SHP77 treated with DMSO at 0.1 percent for 48 hours (cell line): Measurements from ENCODE around the gene C17orf78.
"Not testable (repeated sequence)": the region's sequence is repeated elsewhere in the genome, so short reads cannot be mapped to it uniquely, and the experiment has no call there.

ENCODE experiments used
- DNase-seq: peaks from one replicate; lab custom pipeline; 2025; lab: John Stamatoyannopoulos, UW

The C17orf78 gene

DNA sequence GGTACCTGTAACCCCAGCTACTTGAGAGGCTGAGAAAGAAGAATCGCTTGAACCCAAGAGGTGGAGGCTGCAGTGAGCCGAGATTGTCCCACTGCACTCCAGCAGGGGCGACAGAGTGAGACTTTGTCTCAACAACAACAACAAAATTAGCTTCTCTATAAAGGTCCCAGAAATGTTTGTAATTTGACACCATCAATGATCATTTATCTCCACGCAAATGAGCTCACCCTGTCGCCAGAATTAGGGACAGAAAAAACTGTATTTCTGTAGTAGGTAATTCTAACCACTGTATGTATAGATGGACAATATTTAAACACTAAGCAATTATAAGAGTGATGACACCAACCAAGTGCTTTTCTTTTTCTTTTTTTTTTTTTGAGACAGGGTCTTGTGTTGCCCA lies 10.7 kb downstream of the C17orf78 start:
- DNase-seq, result no peak

DNA sequence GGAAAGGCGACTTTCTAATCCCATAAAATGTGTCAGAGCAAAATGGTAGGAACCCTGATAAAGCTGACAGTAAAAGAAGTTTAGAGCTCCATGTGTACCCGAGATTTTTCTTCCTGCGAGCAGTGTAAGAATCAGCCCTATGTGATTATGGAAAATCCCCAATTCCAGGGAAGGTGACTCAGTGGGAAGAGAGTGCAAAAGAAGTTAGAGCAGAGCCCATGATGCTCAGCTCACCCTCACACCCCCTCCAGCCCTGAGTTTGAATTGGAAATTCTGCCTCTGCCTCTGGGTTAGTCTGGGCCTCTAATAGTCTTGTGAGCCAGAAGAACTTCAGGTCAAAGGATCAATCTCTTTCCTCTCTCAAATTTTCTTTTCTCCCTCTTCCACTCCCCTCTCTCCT lies 12.5 kb downstream of the C17orf78 start:
- DNase-seq, result no peak

DNA sequence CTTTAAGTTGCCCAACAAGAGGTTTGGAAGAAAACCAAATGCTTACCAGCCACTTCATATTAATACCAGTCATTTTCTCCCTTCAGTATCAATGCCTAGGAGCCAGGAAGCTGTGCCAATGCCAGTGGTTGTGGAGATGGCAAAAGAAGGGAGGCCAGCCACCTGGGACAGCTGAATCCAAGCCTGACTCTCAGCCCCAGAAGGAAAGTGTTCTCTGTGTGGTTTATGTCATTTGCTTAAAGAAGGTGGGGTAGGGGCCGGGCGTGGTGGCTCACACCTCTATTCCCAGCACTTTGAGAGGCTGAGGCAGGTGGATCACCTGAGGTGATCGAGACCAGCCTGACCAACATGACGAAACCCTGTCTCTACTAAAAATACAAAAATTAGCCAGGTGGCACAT lies 13.4 kb downstream of the C17orf78 start:
- DNase-seq, result no peak

DNA sequence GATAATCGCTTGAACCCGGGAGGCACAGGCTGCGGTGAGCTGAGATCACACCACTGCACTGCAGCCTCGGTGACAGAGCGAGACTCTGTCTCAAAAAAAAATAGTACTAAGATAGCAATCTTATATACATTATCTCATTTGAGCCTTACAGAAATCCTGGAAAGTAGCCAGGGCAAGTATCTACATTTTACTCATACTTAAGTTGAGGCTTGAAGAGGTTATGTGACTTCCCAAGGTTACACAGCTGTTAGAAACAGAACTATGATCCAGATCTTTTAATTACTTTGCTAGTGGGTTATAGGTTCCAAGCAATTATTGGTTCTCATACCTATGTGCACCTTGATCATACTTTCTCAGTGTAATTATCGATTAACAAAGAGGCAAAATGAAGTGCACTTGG lies 15.4 kb downstream of the C17orf78 start:
- DNase-seq, result no peak

DNA sequence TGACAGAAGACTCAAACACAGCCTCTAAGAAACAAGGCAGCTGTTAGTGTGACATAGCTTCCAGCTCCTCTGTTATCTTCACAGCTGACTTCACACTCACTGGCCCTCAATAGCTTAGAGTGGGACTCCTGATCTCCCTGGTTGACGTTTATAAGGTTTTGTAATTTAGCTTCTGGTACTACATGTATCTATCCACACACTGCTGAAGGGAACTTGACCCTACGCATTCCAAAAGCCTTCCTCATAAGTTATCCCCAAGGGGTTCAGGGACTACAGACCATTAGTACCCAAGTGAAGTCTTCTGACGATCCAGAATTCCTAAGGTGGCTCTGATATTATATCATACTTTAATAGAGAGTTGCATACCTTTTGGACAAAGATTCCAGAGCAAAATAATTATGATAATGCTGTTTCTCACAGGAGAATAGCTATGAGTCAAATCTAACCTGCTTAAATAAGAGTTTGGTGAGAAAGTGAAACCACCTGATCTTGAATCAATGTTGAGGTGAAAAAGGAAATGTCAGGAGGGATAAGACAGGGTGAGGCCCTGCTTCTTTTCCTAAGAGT lies 16.3 kb downstream of the C17orf78 start:
- no peak for DNase-seq

DNA sequence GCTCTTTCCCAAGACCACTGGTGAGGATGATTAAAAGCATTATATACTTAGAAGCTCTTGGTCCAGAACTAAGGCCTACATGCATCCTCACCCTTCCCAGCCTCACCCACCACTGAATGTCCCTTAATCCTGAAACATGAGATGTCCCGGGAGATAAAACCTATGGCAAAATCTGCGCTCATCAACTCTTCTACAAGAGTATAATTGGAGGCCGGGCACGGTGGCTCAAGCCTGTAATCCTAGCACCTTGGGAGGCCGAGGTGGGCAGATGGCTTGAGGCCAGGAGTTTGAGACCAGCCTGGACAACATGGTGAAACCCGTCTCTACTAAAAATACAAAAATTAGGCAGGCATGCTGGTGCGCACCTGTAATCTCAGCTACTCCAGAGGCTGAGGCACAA lies 17.6 kb downstream of the C17orf78 start:
- no peak for DNase-seq

DNA sequence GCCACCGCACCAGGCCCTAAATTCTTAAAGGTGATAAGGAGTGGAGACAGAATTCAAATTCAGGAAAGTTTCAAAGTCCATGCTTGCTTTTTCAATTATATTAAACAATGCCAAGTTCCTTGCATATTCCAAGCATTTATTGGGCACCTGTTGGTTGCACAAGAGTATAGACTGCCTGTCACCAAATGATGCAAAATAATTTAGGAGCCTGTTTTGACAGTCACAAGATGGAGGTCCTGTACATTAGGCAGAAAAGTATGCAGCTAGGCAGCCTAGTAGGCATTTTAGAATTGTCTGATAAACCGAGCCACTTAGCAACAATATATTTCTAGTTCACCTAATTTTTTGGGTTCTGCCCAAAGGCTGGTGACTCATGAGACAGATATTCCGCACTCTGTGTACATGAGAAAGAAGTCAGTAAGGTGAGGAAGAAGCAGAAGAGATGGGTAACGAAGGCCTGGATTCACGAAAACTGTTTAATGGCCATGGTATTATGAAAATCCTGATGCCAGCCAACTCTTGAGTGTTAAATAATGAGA lies 23.5 kb downstream of the C17orf78 start:
- DNase-seq, result no peak

DNA sequence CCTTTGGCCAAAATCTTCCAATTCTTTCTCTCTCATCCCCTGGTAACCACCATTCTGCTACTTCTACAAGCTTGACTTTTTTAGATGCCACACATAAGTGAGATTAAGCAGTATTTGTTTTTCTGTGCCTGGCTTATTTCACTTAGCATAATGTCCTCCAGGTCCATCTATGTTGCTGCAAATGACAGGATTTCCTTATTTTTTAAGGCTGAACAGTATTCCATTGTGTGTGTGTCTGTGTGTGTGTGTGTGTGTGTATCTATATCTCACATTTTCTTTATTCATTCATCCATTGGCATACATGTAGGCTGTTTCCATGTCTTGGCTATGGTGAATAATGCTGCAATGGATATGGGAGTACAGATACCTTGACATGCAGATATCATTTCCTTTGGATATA lies 24.7 kb downstream of the C17orf78 start:
- no peak for DNase-seq

DNA sequence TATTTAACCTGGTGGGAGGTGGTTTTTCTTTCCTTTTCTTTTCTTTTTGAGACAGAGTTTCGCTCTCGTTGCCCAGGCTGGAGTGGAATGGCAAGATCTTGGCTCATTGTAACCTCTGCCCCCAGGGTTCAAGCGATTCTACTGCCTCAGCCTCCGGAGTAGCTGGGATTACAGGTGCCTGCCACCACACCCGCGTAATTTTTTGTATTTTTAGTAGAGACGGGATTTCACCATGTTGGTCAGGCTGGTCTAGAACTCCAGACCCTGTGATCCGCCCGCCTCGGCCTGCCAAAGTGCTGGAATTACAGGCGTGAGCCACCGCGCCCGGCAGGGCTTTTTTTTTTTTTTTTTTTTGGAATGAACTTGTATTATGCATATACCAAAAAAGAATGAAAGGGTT lies 29.7 kb downstream of the C17orf78 start:
- not testable (repeated sequence) for DNase-seq

DNA sequence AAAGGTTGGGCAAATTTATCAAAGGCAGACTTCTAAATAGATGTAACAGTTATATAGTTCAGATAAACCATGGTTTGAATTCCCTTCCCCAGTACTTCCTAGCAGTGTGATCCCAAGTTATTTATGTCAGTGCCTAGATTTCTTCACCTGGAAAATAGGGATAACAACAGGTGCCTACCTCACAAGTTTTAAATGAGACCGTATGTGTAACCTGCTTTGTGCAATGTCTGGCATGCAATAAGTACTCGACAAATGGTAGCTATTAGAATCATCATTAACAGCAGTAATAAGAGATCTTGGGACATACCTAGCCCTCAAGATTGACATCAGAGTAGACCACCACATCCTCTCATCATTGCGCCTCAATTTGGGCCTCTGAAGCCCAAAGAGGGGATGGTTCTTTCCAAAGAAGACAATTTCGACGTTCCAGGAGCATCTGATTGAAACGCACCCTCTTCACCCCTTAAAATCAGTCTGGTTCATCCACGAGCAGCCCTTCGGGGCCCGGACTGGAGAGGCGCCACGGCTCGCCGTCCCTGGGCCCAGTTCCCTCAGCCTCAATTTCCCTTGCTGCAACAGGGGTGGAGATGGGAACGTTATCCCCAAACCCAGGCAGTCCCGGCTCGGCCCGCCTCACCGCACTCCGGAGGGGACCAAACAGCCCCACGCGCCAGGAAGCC lies 30.3 kb downstream of the C17orf78 start:
- DNase-seq, result peak; percentile 17

DNA sequence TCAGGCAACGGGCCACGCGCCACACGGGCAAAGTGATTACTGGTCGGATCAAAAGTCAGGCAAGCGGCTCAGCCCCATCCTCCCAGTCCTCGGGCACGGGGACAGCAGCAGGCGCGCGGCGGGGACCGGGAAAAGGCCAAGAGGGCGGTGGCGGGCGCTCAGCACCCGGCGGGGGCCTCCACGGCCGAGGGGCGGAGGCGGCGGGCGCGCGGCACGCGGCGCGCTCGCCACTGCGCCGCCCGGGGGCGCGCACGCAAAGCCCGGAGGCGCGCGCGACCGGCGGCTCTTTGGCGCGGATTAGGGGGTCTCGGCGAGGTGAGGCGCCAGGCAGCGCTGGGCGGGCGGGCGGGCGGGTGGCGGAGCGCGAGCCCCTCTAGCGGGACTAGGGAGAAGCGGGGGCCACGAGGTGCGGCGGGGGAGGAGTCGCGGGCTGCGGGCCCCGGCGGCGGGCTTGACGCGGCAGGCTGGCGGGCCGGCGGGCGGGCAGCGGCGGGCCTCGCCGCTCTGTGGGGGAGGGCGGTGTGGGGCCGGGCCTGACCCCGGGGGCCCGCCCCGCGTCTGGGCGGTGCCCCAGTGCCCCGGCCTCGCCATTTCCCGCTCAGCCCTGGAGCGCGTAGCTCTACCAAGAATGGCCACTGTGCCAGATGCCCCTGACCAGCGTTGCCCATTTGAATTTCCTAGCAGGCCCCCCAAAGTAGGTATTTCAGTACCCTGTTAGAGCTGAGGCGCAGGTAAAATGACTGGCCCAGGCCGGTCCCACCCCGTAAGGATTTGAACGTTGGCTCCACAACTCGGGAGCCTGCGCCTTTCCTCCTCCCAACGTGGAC lies 31.1 kb downstream of the C17orf78 start, which contains the start of the genes ACACA and TADA2A:
Gene ACACA, minus strand, starts transcription at position 202 of the 827 bp plus-strand sequence. CDS start 537 bp downstream, outside the sequence.
Gene TADA2A, plus strand, starts transcription at position 252 of the 827 bp plus-strand sequence. CDS start 4,480 bp downstream, outside the sequence.
- DNase-seq, result peak; percentile 42

DNA sequence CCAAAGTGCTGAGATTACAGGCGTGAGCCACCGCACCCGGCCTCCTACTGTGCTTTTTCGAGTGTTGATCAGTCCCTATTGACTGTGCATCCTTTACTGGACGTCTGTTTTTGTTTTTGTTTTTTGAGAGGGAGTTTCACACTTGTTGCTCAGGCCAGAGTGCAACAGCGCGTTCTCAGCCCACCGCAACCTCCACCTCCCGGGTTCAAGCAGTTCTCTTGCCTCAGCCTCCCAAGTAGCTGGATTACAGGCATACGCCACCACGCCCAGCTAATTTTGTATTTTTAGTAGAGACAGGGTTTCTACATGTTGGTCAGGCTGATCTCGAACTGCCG lies 32.3 kb downstream of the C17orf78 start:
- not testable (repeated sequence) for DNase-seq

DNA sequence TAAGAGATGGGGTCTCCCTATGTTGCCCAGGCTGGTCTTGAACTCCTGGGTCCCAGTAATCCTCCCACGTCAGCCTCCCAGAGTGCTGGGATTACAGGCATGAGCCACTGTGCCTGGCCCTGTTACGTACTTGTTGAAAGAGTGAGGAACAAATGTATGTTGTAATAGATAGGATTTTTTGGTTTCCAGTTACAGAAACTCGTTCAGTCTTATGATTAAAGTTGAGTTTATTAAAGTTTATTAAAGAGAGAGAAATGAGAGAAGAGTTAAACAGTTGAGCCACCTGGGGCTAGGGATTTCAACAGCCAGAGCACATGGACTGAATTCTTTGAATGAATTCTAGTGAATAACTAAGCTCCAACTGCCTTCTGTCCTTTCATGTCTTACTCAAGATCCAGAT lies 34.6 kb downstream of the C17orf78 start:
- DNase-seq, result no peak

DNA sequence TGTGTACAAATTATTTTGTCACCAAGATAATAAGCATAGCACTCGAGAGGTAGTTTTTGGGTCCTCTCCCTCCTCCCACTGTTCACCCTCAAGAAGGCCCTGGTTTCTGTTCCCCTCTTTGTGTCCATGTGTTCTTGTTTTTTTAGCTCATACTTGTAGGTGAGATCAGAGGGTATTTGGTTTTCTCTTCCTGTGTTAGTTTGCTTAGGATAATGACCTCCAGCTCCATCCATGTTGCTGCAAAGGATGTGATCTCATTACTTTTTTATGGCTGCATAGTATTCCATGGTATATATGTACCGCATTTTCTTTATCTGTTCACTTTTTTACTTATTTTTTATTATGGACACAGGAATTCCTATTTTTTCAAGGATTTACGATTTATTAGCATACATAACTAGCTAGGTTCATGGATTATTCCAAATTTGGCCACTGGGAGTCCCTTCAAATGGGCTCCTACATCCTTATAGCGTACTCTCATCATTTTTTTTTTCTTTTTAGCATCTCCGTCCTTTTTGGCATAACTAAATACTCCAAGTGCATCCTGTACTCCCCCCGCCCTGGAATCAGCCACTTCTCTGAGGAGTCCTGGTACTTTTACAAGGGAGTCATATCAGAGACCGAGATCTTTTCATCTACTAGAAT lies 38.2 kb downstream of the C17orf78 start:
- no peak for DNase-seq

DNA sequence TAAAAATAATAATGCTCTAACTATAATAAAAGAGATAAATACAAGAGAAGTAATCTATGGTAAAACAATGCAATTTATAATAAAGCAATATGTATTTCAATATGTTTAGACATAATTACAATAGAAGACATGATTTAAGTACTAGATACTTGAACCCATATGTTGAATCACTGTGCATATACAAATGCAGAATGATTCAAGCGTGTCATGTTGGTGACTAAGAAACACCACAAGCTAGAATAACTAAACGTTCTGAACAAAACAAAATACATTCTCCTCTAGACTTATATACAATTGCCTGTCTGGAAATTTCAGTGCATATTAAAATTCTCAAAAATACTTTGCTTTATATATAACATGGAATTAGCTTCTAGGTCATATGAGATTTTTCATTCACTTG lies 42.1 kb downstream of the C17orf78 start:
- DNase-seq, result no peak

DNA sequence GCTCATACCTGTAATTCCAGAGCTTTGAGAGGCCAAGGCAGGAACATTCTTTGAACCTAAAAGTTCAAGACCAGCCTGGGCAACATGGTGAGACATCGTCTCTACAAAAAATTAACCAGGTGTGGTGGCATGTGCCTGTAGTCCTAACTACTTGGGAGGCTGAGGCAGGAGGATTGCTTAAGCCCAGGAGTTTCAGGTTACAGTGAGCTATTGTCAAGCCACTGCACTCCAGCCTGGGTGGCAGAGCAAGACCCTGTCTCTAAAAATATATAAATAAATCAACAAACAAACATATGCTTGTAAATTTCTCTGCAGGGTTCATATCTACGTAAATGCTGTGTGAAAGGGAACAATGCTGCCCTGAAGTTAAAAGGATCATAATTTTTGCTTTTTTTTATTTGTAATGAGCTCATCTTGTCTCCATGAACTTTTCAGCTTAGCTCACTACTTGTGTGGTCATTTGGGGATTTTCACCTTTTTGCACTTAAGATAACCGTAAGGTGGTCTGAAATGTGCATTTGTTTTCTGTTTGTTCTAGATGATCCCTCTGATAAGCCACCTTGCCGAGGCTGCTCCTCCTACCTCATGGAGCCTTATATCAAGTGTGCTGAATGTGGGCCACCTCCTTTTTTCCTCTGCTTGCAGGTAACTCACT lies 47.3 kb downstream of the C17orf78 start:
- DNase-seq, result no peak

DNA sequence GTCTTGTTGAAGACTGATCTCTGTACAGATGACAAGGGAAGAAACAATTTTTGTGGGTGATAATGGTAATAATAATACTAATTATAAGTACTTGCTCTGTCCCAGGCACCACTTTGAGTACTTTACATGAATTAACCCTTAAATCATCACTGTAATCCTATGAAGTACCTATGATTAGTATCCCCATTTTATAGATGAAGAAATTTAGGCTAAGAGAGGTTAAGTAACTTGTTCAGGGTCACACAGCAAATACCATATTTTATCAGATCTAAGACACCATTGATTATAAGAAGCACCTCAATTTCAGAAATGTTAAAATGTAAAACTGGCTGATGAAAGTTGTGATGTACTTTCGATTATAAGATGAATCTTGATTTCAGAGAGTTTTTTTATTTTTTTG lies 49.5 kb downstream of the C17orf78 start:
- DNase-seq, result no peak

DNA sequence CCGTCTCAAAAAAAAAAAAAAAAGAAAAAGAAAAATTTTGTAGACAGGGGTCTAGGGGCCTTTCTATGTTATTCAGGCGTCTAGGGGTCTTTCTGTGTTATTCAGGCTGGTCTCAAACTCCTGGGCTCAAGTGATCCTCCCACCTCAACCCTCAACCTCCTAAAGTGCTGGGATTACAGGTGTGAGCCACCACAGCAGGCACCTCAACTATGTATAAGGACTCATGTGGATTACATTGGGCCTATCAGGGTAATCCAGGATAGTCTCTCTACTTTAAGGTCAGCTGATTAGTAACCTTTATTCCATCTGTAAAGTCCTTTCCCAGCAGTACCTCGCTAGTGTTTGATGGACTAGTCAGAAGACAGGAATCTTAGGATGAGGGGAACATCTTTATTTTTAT lies 53.3 kb downstream of the C17orf78 start:
- DNase-seq, result no peak

DNA sequence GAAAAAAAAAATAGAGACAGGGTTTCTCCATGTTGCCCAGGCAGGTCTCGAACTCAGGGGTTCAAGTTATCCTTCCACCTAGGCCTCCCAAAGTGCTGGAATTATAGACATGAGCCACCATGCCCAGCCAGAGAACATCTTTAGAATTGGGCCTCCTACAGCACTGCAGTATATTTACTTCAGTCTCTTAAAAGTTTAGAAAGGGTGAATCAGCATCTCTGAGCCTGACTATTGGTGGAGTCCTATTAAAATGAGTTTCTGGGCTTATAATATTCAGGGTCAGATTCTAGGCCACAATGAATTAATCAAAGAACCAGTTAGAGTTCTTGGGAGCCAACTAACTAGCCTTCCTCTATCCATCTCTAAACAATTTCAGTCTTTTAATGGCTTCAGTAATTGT lies 53.7 kb downstream of the C17orf78 start:
- no peak for DNase-seq

DNA sequence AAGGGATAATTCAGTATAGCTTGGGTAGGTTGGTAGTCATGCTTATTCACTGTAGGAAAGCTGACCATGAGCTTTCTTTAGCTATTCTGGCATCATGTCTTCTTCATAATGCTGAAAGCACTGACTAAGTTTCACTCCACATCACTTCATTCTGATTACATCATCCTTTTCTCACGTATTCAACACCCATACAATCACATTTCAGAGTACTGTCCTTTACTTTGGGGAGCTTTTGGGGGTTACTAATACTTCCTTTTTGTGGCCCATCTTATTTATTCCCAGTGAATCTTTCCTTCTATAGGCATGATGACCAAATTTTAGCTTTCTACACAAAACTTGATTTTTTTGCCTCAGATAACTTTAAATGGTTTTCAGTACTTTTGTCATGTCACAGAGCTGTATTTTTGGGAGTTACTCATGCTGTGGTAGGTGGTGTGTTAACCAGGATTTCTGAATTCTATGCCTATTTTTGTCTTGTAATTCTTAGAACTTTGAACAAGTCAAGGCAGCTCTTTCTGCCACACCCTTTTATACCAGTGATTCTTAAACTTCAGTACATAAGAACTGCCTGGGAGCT lies 54.4 kb downstream of the C17orf78 start:
- no peak for DNase-seq

DNA sequence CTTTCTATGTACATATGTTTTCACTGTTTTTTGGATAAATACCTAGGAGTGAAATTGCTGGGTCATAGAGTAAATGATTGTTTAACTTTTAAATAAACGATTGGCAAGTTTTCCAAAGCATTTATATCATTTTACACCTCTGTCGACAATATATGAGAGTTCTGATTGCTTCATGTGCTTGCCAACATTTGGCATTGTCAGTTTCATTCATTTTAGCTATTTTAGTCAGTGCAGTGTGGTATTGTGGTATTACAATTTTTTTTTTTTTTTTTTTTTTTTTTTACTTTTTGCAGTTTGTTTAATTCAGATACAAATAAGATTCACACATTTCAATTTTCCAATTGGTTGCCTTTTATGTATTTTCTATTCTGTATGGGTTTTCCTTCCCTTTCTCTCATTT lies 56.9 kb downstream of the C17orf78 start:
- DNase-seq, result no peak
